Ecto neural progenitor cell (in vitro differentiated cells): ENCODE measurements around the gene ZACN.

Experiments used
- DNase-seq: peaks from one replicate; pipeline ENCODE4 v3.0.0-alpha.2; 2018; ENCODE audit warnings: low spot score

Gene ZACN

DNA sequence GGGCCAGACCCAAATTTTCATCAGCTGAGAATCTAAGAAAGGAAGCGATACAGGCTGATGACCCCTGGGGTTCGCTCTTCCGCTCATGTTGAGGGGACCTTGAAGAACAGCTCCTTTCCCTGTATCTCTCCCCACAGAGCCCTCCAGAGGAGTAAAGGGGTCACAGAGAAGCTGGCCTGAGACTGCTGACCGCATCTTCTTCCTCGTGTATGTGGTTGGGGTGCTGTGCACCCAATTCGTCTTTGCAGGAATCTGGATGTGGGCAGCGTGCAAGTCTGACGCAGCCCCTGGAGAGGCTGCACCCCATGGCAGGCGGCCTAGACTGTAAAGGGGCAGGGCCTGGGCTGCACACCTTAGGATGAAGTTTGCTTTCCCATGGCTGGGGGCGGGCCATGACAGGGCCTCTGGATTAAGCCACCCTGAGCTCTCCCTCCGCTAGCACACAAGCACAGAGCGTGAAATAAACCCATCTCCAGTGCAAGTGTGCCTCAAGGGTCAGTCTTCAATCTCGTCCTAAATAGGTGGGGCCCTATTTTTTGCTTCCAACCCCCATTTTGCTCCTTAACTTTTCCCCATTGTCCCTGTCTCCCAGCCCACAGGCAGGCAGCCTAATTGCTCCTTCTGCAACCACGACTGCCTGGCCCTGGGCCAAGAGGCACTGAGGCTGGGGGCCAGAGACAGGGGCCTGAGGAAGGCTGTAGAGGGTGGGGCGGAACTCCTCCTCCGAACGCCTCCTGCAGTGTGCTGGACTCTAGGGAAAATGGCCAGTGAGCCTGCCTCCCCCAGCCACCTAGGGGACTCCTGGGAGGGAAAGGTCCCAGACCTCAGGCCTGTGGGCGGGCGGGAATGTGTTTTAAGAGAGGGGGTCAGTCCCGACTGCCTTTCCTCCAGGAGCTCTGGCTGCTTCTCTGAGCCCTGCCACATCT is 3.6 kb downstream of the ZACN start:
- no peak for DNase-seq

DNA sequence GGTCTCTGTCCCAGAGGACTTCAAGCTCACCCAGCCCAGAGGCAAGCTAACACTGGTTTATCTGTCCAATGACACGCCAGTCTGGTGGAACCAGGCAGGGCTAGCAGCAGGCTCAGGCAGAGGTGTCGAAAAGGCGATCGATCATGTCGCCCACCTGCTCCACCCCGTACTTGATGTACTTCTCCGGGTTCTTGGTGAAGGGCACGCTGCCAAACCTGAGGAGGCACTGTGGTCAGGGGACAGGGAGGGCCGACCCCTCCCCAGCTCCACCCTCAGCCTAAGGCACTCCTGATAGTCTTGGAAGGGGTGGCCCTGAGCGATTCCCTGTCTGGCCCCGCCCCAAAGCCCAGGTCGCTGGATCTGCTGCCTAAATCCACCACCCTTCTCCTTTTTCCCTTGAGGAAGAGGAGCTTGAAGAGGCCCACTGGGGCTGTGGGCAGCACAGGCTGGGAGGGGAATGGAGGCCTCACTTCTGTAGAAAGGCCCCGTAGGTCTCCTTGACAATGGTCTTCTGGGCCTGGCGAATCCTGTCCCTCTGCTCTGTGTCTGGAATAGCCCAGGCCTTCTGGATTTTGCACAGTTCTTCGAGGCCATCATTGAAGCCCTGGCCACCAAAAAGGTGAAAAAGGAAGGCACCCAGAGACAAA is 4.7 kb downstream of the ZACN start:
- DNase-seq, result no peak

- DNase-seq, result no peak
These were observed 6.2 kb downstream of the ZACN start for GRCh38 chr17:76085066-76085730.

- no peak for DNase-seq
These were observed 6.9 kb downstream of the ZACN start for GRCh38 chr17:76085731-76086366.

DNA sequence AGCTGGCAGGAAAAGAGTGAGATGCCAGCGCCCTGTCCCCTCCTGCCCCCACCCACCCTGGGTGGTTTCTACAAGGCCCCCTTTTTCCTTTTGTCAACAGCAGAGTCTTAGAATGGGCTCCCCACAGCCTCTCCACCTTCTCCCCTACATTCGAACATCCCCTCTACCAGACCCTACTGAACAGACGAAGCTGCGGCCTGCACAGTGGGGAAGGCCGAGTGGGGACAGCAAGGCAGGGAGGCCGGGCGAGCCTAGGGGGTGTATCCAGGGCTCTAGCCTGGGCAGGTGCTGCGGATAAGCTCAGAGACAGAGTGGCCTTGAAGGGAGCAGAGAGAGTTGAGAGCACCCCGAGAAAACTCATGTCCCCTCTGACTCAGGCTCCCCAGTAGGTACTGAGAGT is 7.4 kb downstream of the ZACN start:
- no peak for DNase-seq

DNA sequence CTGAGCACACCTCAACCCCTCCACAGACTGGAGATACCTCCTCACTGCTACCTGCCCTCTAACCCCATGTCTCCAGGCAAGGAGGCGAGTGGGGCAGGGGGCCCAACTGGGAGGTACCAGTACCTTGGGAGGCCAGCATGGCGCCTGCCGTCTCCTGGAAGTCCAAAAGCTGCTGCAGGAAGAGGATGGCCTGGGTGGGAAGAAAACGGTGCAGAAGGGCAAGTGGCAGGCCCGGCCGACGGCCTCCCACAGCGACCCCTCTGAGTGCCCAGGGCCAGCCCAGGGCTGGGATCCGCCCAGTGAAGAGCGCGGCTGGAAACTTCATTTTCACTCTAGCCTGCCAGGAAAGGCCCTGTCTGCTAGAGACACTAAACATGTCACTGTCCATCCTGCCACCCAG is 8.5 kb downstream of the ZACN start:
- no peak for DNase-seq

DNA sequence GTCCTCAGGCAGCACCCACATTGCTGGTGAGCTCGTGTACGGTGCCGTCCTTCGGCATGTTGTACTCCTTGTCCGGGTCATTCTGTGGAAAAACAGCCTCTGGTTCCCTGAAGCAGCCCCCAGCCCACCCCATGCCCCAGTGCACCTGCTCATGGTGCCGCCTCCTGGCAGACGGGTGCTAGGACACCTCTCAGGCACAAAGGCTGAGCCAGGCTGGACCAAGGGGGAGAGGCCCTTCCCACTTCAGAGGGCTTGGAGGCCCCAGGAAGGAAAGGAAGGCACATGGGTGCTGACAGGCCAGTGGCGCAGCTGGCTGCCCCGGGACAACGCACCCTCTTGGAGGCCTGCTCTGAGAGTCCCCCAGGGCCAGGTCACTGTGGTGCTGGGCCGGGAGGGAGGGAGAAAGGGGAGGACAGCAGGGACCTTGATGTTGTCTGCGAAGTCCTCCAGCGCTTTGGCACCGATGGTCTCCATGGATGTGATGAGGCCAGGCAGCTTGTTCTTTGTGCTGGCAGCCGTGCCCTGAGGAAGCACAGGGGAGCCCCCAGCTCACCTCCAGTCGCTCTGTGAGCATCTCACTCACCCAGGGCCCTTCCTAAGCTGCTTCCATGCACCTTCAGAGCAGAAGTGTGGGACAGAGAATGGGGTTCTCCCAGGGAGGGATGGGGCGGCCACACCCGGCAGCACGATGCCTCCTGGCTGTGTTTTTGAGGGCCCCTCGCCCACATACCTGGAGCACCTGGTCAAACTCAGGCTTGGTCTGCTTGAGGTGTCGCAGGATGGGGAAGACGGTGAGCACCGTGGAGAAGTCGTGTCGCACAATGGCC is 9.3 kb downstream of the ZACN start:
- no peak for DNase-seq

DNA sequence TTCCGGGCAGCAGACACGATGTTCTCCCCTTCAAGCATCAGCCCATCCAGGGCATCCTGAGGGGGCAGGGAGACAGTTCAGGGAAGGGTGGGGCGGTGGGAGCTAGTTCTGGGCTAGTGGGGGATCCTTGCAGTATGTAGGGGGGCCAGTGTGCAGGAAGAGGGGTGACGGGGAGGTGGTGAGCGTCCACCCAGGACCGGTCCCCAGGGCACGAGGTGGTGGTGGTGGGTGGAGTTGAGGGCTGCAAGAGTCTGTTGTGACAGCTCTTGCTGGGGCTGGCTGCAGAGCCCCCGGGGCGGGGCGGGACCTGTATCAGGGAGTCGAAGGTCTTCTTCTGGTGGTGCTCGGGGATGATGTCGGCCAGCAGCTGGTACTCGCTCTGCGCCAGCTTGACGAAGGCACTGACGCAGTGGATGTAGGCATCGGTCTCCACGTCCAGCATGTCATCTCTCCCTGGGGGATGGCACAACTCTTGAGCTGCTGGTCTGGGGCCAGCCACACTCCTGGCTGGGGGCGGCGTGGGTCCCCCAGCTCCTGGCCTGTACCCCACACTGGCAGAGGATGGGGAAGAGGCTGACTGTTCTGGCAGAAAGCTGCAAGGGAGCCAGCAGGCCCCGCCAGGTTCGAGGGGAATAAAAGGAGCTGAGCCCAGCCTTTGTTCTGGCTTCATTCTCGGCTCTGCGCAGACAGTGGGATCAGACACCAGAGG is 10.0 kb downstream of the ZACN start:
- no peak for DNase-seq

- DNase-seq, result no peak
These were observed 10.9 kb downstream of the ZACN start for GRCh38 chr17:76089680-76090516.

DNA sequence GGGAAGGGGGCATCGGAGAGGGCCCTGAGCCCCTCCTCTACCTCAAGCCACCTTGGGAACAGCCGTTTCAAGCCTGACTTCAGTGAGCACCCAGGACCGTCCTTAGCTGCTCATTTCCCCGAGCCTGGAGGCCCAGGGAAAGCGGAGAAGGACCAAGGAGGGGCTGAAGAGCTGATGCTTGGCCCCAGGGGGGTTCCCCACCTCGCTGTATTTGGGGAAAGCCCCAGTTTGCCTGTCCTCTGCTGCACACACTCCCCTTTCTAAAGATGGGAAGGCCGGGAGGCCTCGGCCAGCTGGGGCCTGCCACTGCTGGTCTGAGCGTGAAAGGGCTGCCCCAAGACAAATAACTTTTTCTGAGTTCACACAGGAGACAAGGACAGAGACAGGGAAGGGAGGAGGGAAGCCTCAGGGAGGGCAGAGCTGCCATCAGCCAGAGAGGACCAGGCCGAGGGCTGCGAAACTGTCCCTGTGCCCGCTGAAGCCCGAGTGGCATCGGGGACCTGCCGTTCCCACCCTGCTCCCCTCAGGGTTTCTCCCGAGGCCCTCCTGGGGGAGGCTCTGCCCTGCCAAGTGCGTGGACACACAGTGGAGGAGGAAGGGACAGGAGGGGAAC is 11.6 kb downstream of the ZACN start:
- DNase-seq, result no peak

- DNase-seq, result no peak
These were observed 12.7 kb downstream of the ZACN start for GRCh38 chr17:76091526-76092286.

GRCh38 chr17:76092526-76093413 is 13.8 kb downstream of the ZACN start:
- no peak for DNase-seq

GRCh38 chr17:76094046-76094445 is 15.1 kb downstream of the ZACN start:
- DNase-seq, result no peak

- peak; percentile 37 for DNase-seq
These were observed 17.0 kb downstream of the ZACN start for GRCh38 chr17:76095943-76096342.

DNA sequence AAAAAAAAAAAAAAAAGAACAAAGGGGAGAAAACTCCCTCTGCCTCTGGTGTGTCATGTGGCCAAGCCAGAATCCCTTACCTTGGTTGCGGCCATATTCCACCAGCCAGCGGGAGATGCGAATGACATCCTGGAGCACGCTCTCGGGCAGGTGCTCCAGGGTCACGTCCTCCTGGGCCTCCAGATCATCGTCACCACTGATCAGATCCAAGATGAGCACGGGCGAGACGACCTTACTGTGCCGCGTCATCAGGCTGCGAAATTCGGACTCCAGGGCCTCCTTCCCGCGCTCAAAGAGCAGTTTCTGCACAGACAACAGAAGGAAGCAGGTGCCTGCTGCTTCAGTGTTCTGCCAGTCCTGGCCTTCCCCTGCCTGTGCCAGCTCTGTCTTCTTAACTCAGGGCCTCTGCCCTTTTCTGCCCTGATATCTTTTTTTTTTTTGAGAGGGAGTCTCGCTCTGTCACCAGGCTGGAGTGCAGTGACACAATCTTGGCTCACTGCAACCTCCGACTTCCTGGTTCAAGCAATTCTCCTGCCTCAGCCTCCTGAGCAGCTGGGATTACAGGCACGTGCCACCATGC is 18.8 kb downstream of the ZACN start:
- DNase-seq, result peak; percentile 42

GRCh38 chr17:76102944-76103273 is 23.9 kb downstream of the ZACN start:
- DNase-seq, result no peak
